HG03196 (cell line): ENCODE measurements around the gene NXPE3.
"Not testable (repeated sequence)": the region's sequence is repeated elsewhere in the genome, so short reads cannot be mapped to it uniquely, and the experiment has no call there.

Experiments used
- ATAC-seq: cut with Tn5 transposase; IDR thresholded peaks from one replicate; pipeline ENCODE4 v1.9.1; 2021; ENCODE audit not compliant: unreplicated experiment

NXPE3 gene

DNA sequence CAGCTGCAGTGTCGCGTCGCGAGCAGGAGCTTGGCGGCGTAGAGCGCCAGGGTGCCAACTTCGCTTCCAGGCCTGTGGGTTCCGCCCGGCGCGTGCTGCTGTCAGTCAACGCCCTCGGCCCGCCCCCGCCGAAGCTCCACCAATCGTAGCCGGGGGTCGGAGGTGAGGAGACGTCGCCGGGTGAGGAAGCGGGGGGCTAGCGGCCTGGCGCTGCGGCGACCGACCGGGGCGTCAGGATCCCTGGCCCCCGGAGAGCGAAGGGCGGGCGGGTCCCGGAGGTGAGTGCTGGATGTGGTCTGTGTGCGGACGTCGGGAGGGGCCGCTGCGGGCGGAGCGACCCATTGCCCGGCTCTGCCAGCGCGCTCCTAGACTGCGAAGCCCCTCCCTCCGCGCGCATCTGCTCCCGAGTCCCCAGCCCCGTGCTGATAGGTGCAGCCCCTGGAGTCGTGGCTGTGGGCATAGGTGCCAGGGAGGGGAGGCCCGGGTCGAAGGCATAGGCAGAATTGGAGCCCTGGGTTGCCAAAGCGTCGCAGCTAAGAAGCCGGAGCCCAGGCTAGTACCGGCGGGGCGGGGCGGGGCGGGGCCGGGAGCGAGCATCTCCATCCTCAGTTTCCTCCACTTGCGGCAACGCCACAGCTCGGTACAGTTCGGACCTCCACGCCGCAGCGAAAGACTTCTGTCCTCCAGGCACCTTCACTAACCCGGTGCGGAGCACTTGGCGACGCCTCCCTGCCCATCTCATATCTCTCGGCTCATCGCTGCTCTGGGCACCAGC lies at the start of gene NXPE3:
Gene NXPE3, plus strand, starts transcription at position 165 of the 775 bp plus-strand sequence. CDS start 6,386 bp downstream, outside the sequence.
- ATAC-seq: peak; percentile 95

GRCh38 chr3:101729586-101729985 lies 49.4 kb upstream of the NXPE3 start:
- no peak for ATAC-seq

GRCh38 chr3:101730839-101731238 lies 48.2 kb upstream of the NXPE3 start:
- no peak for ATAC-seq

GRCh38 chr3:101732240-101732641 lies 46.8 kb upstream of the NXPE3 start:
- no peak for ATAC-seq

- ATAC-seq: no peak
These were observed 43.2 kb upstream of the NXPE3 start for GRCh38 chr3:101735833-101736232.

DNA sequence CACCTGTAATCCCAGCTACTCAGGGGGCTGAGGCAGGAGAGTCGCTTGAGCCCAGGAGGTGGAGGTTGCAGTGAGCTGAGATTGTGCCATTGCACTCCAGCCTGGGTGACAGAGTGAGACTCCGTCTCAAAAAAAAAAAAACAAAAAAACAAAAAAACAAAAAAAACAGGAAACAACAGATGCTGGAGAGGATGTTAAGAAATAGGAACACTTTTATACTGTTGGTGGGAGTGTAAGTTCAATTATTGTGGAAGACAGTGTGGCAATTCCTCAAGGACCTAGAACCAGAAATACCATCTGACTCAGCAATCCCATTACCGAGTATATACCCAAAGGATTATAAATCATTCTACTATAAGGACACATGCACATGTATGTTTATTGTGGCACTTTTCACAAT lies 37.1 kb upstream of the NXPE3 start:
- not testable (repeated sequence) for ATAC-seq

DNA sequence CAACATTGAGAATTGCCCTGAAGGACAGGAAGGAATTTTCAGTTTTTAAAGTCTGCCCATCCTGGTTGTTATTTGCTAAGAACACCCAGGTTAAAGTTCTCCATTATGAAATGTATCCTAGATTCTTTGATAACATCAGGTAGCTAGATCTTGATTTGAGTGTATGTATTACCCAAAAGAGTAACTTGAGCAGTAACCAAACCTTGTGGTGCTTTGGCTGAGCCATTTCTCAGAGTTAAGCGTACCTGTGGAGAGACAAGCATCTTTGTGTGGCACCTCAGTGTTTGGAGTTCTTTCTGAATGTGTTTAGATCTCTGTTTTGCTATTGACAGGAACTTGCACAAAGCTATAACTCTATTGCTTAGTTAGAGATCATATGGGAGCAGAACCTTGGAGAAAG lies 34.2 kb upstream of the NXPE3 start:
- no peak for ATAC-seq

DNA sequence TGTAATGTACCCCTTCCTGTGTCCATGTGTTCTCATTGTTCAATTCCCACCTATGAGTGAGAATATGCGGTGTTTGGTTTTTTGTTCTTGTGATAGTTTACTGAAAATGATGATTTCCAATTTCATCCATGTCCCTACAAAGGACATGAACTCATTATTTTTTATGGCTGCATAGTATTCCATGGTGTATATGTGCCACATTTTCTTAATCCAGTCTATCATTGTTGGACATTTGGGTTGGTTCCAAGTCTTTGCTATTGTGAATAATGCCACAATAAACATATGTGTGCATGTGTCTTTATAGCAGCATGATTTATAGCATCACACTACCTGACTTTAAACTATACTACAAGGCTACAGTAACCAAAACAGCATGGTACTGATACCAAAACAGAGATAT lies 33.1 kb upstream of the NXPE3 start:
- not testable (repeated sequence) for ATAC-seq

DNA sequence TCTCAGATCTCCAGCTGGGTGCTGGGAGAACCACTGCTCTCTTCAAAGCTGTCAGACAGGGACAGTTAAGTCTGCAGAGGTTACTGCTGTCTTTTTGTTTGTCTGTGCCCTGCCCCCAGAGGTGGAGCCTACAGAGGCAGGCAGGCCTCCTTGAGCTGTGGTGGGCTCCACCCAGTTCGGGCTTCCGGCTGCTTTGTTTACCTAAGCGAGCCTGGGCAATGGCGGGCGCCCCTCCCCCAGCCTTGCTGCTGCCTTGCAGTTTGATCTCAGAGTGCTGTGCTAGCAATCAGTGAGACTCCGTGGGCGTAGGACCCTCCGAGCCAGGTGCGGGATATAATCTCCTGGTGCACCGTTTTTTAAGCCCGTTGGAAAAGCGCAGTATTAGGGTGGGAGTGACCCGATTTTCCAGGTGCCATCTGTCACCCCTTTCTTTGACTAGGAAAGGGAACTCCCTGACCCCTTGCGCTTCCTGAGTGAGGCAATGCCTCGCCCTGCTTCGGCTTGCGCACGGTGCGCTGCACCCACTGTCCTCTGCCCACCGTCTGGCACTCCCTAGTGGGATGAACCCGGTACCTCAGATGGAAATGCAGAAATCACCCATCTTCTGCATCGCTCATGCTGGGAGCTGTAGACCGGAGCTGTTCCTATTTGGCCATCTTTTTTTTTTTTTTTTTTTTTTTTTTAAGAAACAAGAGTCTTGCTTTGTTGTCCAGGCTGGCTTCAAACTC lies 25.5 kb upstream of the NXPE3 start:
- not testable (repeated sequence) for ATAC-seq

GRCh38 chr3:101758224-101758623 lies 20.8 kb upstream of the NXPE3 start:
- no peak for ATAC-seq

- no peak for ATAC-seq
These were observed 16.9 kb upstream of the NXPE3 start for GRCh38 chr3:101762041-101762646.

GRCh38 chr3:101777745-101778281 lies 1.2 kb upstream of the NXPE3 start:
- ATAC-seq: not testable (repeated sequence)

- ATAC-seq: no peak
These were observed 495 bp upstream of the NXPE3 start for GRCh38 chr3:101778385-101779046.

GRCh38 chr3:101779822-101780381 lies 891 bp downstream of the NXPE3 start:
- no peak for ATAC-seq

DNA sequence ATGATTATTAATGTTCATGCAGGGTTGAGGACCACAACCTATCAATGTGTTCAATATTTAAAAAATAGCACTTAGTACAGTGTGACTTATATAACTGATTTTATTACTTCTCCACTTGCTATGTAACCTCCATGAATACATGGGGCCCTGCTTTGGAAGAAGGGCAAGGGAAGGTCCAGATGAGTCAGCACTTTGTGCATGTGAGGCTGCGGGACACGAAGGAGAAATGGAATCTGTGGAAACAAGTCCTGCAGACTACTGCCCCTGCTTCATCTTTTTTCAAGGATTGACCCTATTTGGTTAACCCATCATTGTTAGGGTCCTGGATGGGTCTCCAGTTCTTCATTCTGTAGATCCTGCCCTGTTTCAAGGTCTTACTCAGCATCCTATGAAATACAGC lies 1.6 kb downstream of the NXPE3 start:
- ATAC-seq: no peak

GRCh38 chr3:101781166-101781565 lies 2.2 kb downstream of the NXPE3 start:
- no peak for ATAC-seq

DNA sequence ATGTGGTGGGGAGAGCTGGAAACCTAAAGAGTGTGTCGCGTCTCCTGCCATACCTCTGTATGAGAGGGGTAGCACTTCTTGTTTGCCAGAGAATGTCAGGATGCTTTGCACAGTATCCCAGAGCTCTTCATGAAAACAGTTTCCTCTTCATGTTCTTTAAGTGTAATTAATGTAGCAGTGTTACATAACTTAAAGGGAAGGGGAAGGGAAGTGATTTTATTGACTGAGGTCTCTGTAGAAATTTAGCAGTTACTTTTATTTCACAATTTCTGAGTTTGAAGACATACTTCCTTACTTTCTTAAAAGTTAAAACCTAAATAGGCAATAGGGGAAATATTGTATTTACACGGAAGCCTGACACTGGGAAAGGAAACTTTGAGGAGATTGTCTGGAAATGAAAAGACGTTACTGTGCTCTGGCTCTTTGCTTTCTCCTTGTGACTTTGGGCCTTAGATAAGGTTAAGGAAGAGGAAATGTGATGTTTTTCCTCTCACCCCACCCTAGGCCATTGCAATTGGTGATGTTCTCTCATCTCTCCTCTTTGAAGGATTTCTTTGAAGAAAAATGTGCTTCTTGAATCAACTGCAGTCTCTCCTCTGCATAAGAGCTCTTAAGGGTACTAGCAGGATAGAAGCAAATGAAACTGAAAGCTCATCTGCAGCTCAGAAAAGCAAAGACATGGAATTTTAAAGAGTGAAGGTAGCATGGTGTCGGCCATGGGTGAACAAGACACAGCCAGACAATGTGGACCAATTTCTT lies 6.0 kb downstream of the NXPE3 start:
- no peak for ATAC-seq

DNA sequence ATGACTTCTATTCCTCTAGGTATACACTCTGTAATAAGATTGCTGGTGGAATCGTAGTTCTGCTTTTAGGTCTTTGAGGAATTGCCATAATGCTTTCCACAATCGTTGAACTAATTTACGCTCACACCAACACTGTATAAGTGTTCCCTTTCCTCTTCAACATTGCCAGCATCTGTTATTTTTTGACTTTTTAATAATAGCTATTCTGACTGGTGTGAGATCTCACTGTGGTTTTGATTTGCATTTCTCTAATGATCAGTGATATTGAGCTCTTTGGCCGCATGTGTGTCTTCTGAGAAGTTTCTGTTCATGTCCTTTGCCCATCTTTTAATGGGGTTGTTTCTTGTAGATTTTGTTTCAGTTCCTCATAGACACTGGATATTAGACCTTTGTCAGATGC lies 12.8 kb downstream of the NXPE3 start:
- ATAC-seq: peak; percentile 96

- ATAC-seq: no peak
These were observed 17.2 kb downstream of the NXPE3 start for GRCh38 chr3:101796077-101796680.

DNA sequence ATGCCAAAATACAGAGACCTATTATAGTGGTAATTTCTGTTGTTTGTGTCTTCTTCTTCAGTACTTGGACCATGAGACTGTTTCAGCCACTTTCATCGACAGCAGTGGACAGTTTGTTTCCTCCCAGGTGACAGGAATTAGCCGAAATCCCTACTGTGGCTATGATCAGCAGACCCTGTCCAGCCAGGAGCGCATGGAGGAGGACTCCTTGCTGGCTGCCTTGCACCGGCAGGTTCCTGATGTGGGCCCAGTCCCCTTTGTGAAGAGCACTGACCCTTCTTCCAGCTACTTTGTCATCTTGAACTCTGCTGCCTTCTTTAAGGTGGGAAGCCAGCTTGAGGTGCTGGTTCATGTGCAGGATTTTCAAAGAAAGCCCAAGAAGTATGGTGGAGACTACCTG lies 22.2 kb downstream of the NXPE3 start:
- ATAC-seq: no peak
